Lower leg skin (tissue), 4 donors: Measurements from ENCODE around the gene INPP4A. TPM values are rescaled to one million over a fixed set of nuclear protein-coding genes. Genes with fewer than 3 reads are reported as not detected.
A peak's percentile ranks its signal among the peaks of the same experiment; 100 is the strongest.

Experiments
- DNase-seq, 2 donors: peaks; one replicate each; pipeline ENCODE4 v3.0.0-alpha.2; 2019; ENCODE audit warnings: low spot score in 2 of 2
- H3K4me3 ChIP-seq: fragments of 200-600 bp; sonication (generic); 2 replicates; pipeline ENCODE4 v1.5.1; 2017; ENCODE audit warnings: mild to moderate bottlenecking, low read depth; ENCODE audit not compliant: poor library complexity, severe bottlenecking
- CTCF ChIP-seq, 3 donors: fragments of 450-650 bp; IDR thresholded peaks; one replicate each; pipeline ENCODE4 v1.5.1; 2016; ENCODE audit warnings: antibody characterized with exemption in 3 of 3, mild to moderate bottlenecking in 3 of 3, moderate library complexity in 2 of 3
- POLR2A ChIP-seq, 2 donors: fragments of 450-650 bp; IDR thresholded peaks; one replicate each; pipeline ENCODE4 v1.6.1; 2016 to 2017; ENCODE audit warnings: antibody characterized with exemption in 2 of 2, mild to moderate bottlenecking in 1 of 2, moderate library complexity in 1 of 2
- WGBS, 2 donors: methylation state at CpG; one replicate each; pipeline ENCODE4 v1.1.5; 2018; 5-methylcytosine and 5-hydroxymethylcytosine counted together
- intact Hi-C: fragments of 100-400 bp; cut with DNase I; formaldehyde crosslinking; loops from one replicate; pipeline ENCODE4 v1.15.0; 2023; ENCODE audit warnings: low total_unique reads
- total RNA-seq, 4 donors: library from RNA; depleted of rRNA; stranded (reverse); fragments of >200 nt; gene quantifications; one replicate each; pipeline ENCODE4 v1.1.0, GENCODE V29; 2016

Gene INPP4A
- total RNA-seq, 4 donors from 2014 or later, result 6.7 to 15.5 (median 10.7) TPM

GRCh38 chr2:98524168-98524567, 79.5 kb downstream of the INPP4A start:
- no peak overlapping the region for H3K4me3 ChIP-seq
- intact Hi-C loops, result no loop called here
- no peak for DNase-seq
- WGBS, 2 donors, result 75 to 77% methylated on average over 3 of the region's 3 CpGs
- TF ChIP-seq CTCF (IDR thresholded peaks at IDR 0.05) (no peak), POLR2A (IDR thresholded peaks at IDR 0.05) (no peak)

GRCh38 chr2:98528349-98528748, 83.7 kb downstream of the INPP4A start:
- no peak overlapping the region for H3K4me3 ChIP-seq
- no peak for DNase-seq
- TF ChIP-seq POLR2A (IDR thresholded peaks at IDR 0.05), result no peak
- TF ChIP-seq CTCF (IDR thresholded peaks at IDR 0.05), result no peak
- intact Hi-C loops, result no loop called here

GRCh38 chr2:98530114-98530513, 85.5 kb downstream of the INPP4A start:
- no peak for DNase-seq
- intact Hi-C loops, result no loop called here
- no peak overlapping the region for H3K4me3 ChIP-seq
- WGBS, 2 donors, result 90 to 96% methylated on average over 1 of the region's 1 CpG
- TF ChIP-seq POLR2A (IDR thresholded peaks at IDR 0.05) (no peak), CTCF (IDR thresholded peaks at IDR 0.05) (no peak)

GRCh38 chr2:98532756-98533155, 88.1 kb downstream of the INPP4A start:
- H3K4me3 ChIP-seq, result no peak overlapping the region
- TF ChIP-seq POLR2A (IDR thresholded peaks at IDR 0.05) (no peak), CTCF (IDR thresholded peaks at IDR 0.05) (no peak)
- 84 to 94% methylated on average over 6 of the region's 6 CpGs for WGBS, 2 donors
- intact Hi-C loops, result no loop called here
- no peak for DNase-seq

GRCh38 chr2:98533547-98533946, 88.9 kb downstream of the INPP4A start:
- intact Hi-C loops, result no loop called here
- no peak for TF ChIP-seq POLR2A (IDR thresholded peaks at IDR 0.05)
- no peak for TF ChIP-seq CTCF (IDR thresholded peaks at IDR 0.05)

GRCh38 chr2:98534761-98535160, 90.1 kb downstream of the INPP4A start:
- intact Hi-C loops, result no loop called here
- no peak overlapping the region for H3K4me3 ChIP-seq
- 90 to 97% methylated on average over 3 of the region's 3 CpGs for WGBS, 2 donors
- peak in 1 of 2 donors; percentile 48 for DNase-seq
- TF ChIP-seq POLR2A (IDR thresholded peaks at IDR 0.05) (no peak), CTCF (IDR thresholded peaks at IDR 0.05) (no peak)

More at GRCh38 chr2:98533547-98533946, 88.9 kb downstream of the INPP4A start:
- WGBS, 2 donors, result 92 to 96% methylated on average over 1 of the region's 1 CpG
- DNase-seq, result no peak
- H3K4me3 ChIP-seq, result no peak overlapping the region
